HG03095 (cell line): ENCODE data around the gene SLC26A1.
A peak's percentile ranks its signal among the peaks of the same experiment; 100 is the strongest.

ENCODE experiments used
- ATAC-seq: cut with Tn5 transposase; IDR thresholded peaks from one replicate; pipeline ENCODE4 v1.9.1; 2021; ENCODE audit warnings: moderate library complexity; ENCODE audit not compliant: unreplicated experiment

Gene SLC26A1

DNA sequence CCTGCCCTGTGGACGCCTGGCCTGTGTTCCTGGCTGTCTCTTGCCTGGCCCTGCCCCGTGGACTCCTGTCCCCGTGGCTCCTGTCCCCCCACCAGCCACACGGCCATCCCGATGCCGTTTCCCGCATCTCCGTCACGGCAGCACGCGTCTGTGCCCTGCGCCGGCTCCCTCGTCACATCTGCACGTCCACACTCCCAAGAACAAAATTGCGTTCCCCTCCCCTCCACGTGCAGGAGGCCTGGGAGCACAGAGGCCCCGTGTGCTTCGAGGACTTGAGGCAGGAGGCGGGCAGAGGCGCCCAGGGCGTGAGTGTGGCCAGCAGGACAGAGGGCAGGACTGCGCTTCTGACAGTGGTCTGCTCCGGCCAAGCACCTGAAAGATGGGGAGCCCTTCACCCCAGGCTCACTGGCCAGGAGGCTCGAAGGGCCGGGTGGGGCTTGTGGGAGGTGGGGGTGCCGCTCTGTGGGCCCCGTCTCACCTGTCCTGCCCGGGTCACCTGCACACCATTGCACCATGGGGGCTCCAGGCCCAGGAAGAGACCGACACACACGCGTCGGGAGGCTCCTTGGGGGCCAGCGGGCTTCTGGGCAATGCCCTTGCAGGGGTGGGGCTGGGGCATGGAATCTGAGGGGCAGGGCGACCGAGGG is 35.5 kb upstream of the SLC26A1 start:
- no peak for ATAC-seq

DNA sequence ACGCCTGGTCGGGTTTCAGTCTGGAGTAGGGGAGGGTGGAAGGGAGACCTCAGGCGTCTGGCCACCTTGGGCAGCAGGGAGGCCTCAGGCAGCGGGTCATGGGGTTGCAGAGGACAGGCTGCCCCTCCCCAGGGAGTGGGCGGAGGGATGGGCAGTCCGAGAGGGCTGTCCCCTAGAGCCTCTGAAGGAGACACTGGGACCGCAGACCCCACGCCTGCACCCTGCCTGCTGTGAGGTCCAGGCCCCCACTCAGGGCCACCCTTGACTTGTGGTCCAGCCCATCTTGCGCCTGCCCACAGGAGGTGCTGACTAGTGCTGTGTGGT is 34.7 kb upstream of the SLC26A1 start:
- no peak for ATAC-seq

DNA sequence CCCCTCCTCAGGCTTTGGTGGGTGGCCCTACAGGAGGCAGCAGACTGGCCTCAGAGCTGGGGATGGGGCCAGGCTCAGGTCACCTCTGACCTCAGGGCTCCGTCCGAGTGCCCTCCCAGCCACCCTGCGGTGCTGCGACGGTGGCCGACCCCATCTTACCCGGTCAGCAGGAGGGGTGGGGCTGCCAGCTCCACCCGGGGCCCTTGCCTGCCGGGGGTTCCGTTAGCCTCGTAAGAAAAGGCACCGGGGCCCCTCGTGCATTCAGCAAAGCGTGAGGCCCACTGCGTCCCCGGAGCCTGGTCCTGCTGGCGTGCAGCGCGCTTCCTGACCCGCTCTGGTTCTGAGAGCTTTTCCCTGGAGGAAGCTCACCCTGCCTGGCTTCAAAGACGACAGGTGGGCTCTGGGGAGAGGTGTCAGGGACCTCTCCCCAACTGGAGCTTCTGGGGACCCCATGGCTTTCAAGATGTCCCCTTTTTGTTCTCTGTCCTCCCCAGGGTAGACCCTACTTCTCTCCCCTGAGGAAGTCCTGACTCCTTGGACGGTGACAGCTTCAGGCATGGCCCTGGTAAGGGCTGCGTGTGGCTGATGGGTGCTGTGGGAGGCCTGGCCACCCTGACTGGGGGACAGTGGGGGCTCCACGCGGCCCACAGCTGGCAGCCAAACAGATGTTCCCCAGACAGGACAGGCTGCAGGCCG is 34.2 kb upstream of the SLC26A1 start:
- no peak for ATAC-seq

DNA sequence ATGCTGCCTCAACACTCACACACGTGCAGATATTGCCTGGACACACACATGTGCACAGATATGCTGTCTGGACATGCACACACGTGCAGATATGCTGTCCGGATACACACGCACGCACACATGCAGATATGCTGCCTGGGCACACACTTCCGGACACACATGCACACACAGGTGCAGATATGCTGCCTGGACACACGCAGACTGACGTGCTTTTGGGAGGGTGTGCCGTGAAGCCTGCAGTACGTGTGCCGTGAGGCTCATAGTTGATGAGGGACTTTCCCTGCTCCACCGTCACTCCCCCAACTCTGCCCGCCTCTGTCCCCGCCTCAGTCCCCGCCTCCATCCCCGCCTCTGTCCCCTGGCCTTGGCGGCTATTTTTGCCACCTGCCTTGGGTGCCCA is 32.9 kb upstream of the SLC26A1 start:
- peak; percentile 70 for ATAC-seq

DNA sequence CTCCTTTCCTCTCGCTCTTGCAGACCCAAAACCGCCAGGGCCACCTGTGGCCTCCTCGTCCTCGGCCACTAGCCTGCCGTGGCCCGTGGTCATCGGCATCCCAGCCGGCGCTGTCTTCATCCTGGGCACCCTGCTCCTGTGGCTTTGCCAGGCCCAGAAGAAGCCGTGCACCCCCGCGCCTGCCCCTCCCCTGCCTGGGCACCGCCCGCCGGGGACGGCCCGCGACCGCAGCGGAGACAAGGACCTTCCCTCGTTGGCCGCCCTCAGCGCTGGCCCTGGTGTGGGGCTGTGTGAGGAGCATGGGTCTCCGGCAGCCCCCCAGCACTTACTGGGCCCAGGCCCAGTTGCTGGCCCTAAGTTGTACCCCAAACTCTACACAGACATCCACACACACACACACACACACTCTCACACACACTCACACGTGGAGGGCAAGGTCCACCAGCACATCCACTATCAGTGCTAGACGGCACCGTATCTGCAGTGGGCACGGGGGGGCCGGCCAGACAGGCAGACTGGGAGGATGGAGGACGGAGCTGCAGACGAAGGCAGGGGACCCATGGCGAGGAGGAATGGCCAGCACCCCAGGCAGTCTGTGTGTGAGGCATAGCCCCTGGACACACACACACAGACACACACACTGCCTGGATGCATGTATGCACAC is 31.8 kb upstream of the SLC26A1 start:
- no peak for ATAC-seq

DNA sequence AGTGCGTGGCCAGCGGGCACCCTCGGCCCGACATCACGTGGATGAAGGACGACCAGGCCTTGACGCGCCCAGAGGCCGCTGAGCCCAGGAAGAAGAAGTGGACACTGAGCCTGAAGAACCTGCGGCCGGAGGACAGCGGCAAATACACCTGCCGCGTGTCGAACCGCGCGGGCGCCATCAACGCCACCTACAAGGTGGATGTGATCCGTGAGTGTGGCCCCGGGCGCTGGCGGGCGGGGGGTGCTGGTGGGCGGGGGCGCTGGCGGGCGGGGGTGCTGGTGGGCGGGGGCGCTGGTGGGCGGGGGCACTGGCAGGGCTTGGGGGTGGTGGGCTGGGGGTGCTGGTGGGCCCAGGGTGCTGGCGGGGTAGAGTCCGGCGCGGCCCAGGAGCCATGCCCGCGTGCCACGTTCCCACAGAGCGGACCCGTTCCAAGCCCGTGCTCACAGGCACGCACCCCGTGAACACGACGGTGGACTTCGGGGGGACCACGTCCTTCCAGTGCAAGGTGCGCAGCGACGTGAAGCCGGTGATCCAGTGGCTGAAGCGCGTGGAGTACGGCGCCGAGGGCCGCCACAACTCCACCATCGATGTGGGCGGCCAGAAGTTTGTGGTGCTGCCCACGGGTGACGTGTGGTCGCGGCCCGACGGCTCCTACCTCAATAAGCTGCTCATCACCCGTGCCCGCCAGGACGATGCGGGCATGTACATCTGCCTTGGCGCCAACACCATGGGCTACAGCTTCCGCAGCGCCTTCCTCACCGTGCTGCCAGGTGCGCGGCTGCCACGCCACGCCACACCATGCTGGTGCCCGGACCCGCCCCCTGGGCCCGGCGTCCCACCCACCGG is 30.9 kb upstream of the SLC26A1 start:
- ATAC-seq: no peak

DNA sequence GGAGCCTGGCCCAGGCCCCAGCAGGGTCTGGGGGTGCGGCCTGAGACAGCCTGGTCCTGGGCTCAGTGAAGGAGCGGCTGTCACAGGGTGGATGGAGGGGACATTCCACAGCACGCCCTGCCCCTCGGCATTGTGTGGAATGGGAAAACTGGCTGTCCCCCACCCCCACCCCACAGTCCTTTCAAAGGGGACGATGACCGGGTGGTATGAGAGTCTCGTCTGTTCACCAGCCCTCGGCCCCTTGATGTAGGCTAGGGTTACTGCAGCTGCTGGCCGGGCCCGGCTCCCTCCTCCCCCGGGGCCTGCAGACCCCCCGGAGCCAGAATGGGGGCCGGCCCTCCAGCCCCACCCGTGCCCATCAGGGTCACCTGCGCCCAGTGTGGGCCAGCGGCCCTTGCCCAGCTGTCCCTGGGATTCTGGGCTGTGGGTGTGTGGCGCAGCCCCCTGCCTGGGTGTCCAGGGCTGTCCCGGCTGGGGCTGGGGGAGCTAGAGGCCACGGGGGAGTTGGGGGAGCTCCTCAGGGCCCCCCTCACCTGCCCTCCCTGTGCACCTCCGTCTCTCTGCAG is 30.0 kb upstream of the SLC26A1 start:
- no peak for ATAC-seq

DNA sequence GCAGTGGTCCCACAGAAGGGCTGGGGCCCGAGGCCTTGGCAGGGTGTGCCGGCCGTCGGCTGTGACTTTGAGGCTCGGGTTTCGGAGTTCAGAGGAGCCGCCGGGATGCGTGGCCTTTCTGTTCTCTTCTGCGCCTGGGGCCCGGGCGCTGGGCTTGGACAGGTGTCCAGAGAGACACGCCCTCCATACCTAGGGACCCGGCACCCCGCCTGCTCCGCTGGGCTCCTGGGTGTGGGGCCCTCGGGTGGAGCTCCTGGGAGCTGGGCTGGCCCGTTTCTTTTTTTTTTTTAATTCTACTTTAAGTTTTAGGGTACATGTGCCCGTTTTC is 29.5 kb upstream of the SLC26A1 start:
- ATAC-seq: no peak

DNA sequence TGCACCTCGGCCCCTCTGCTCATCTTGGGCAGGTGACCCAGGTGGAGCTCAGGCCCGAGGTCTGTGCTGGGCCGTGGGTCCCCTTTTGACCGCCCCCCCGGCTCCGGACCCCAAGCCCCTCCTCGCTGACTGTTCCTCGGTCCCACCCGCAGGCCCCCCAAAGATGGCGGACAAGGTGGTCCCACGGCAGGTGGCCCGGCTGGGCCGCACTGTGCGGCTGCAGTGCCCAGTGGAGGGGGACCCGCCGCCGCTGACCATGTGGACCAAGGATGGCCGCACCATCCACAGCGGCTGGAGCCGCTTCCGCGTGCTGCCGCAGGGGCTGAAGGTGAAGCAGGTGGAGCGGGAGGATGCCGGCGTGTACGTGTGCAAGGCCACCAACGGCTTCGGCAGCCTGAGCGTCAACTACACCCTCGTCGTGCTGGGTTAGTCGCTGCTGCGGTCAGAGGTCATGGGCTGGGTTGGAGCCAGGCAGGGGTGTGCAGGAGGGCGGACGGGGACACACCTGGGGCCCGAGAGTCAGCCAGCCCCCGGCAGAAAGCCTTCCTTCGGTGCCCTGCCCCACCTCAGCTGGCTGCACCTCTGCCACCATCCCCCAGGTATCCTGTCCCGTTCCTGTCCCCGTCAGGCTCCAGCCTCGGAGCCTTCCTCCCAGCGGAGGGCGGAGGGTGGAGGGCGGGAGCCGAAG is 29.0 kb upstream of the SLC26A1 start:
- ATAC-seq: no peak

DNA sequence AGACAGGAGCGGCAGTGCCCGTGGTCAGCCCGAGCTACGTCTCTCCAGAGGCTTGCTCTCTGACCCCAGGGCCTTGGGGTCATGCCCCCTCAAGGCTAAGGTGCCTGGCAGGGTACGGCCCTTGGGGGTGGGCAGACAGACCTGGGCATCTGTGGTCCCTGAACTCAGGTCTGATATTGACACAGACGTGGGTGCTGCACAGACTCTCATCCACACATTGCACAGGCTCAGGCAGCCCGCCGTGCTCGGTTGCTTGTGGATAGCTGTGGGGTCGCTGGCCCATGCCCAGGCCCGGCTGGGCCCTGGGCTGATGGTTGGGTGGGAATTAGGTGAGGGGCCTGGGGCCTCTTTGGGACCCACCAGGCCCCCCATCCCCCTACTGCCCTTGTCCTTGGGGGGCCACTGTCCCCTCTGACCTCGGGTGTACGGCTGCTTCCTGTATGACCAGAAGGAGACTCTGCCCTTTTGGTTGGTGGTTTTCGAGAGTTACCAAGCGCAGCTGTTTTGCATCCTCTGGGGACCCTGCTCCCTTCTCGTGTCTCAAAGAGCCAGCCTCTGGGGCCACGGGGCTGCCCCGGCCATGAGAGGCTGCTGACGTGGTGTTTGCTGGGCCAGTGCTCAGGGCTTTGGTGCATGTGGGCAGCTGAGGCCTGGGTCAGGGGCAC is 28.3 kb upstream of the SLC26A1 start:
- peak; percentile 75 for ATAC-seq

DNA sequence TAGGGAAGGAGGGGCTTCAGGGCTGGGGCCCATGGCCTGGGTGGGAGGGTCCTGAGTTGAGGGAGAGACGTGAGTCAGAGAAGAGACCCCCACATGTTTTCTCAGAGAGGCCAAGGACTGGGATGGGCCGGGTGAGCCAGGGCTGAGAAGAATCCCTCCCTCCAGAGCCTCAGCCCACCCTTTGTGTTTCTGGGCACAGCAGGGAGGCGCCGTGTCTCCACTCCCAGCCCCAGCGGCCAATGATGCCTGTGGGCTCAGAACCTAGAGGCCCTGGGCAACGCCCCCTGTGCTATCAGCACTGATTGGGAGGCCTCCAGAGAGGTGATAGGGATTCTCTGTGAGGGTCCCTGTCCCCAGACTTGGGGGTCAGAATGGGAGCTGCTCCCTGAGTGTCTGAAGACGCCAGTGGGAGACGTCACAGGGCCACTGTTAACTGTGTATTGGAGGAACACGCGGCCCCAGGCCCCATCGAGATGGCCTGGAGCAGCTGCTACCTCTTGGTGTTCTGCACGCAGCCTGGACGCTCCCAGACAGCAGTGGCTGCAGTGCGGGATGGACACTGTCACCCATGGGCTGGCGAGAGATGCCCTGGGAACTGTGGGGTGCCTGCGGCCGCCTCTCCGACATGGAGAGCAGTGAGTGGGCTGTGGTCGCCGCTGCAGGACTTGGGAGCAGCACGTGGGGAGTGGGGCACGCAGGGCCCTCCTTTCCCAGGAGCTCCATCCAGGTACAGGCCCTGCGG is 26.7 kb upstream of the SLC26A1 start:
- ATAC-seq: no peak

DNA sequence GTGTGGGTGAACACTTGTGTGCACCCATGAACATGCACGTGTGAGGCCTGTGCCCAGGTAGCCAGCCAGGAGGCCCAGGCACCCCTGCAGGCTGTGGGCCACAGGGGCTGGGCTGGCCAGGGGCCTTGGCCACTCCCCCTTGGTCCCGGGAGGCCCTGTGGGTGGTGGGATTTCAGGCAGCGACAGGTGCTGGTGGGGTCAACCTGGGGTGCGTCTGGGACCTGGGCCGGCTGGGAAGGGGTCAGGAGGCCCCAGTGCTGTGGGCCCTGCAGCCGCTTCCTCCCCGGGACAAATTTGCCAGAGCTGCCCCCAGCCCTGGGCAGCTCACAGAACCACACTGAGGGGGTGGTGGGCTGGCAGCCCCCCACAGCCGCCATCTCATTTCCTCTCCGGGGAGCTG is 26.1 kb upstream of the SLC26A1 start:
- ATAC-seq: no peak

DNA sequence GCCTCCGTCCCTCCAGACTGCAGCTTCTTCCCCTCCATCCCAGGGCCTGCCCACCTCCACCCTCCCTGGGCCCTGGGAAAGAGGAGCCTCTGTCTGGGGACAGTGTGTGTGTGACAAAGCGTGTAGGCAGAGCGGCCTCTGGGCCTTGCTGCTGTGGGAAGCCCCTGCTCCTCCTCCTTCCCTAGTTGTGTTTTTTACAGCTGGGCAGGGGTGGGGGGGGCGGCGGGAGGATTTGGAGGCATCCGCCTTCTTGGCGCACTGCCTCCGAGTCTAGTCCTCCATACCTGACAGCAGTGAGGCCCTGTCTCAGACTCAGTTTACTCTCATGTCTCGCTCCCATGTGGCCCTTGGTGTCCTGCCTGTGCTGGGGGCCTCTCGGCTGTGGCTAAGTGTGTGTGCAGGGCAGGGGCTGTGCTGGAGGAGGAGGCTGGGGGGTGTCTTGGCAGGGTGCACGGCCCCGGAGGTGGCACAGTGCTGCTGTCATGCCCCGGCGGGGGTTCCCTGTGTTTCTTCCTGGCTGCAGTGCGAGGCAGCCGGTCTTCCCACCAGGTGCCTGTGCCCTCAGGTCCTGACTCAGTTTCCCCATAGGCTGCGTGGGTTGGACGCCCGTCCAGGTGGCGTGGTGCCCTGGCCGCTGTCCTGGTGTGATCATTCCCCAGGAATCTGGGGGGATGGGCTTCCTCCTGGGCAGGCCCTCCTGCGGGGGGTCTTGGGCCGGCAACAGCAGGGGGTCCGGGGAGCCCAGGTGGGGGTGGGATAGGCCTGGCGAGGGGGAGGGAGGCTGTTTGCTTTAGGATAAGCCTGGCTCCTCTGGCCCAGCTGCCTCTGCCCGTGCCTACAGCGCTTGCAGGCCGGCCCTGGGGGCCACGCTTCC is 25.2 kb upstream of the SLC26A1 start:
- no peak for ATAC-seq

DNA sequence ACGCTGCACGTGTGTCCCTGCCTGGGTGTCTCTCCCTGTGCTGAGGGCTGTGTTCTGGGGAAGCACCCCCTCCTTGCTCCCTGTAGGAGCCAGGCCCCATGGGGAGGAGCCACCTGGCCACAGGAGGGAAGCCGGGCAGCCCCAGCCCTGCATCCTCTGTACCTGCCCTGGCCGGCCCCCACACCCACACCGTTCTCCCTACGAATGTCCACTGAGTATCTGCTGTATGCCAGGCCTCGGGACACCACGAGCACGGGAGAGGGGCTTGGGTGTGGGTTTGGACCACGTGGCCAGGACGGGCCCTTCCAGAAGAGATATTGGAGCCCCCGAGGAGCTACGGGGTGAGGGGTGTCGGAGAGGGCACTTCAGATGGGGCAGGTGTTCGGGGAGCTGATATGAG is 24.5 kb upstream of the SLC26A1 start:
- no peak for ATAC-seq

DNA sequence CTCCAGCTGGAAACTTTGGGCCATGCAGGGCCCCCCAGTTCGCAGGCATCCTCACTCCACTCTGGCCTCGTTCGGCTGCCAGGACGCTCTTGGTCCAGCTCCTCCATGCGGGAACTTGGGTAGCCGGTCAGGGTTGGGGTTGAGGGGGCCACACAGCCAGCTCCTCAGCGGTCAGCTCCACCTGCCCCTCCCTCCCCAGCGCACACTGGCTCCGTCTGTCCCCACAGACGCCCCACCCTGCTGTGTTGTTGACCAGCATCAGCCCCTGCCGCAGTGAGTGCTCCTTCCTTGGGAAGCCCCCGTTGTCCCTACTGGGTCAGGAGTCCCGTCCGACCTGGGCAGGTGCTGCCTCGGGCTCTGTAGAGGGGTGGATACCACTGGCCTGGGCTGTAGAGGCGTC is 24.0 kb upstream of the SLC26A1 start:
- ATAC-seq: no peak

DNA sequence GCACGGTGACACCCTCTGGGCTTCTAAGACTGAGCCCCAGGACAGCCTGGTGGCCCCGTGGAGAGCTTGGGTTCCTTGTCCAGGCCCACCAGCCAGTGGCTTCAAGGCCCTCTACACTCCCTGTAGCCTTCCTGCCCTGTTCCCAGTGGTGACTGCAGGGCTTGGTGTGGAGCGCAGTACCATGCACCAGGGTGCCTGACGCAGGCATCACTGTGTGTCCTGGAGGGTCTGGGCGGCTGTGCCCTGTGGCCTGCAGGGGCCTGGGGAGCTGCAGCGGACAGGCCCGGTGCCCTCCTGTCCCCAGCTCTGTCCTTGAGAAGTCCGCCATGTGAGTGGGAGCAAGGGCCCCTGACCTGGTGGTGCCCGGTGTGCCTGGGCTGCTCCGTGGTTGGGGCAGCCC is 22.5 kb upstream of the SLC26A1 start:
- no peak for ATAC-seq

DNA sequence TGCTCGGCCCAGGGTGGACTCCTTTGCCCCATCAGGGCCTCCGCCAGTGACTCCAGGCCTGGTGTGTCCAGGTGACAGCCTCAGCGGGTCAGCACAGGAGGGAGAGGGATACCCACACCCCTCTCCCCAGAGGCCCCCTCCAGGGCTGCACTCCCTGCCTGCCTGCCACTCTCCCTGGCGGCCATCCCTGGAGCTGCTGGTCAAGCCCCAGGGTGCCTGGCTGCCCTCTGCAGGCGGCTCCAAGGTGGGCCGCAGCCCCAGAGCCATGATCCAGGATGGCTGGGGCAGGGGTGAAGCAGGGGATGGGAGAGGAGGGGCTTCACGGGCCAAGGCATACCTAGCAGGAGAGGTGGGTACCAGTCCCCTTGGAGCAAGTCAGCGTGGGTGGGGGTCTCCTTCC is 22.0 kb upstream of the SLC26A1 start:
- no peak for ATAC-seq

DNA sequence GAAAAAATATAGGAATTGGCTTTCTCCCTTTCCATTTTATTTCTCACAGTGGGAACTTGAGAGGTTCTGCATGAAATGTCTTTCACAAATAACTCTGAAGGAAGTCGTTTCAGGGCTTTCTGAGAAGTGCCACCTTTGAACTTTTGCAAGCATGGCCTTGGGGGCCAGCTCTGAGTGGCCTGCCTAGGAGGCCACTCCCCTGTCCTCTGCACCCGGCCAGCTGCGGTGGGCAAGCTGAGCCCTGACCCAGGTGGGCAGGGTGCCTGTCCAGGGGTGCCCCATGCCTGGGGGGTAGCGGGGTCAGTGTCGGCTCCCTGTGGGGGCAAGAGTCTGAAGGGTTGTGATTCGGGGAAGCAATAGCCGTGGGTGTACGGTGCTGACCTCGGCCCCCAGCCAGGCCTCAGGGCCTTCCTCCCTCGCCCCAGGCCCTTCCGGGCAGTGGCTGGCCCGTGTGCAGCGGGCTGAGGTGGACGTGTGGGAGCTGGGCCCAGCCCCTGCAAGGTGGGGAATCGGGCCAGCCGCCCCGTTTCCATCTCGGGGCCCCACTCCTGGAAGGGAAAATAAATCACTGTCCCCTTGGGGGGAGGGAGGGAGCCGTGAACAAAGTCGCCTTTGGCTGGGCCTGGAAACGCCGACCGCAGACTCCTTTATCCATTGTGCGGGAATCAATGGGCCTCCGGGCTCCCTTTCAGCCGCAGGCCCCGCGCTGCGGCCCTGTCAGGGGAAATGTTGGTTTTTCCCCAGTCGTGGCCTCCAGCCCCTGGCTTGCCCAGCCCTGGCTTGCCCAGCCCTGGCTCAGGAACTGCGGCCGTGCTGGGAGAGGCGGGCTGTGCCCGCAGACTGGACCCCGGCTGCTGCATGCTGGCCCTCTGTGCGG is 21.3 kb upstream of the SLC26A1 start:
- ATAC-seq: no peak
